Esophagus squamous epithelium (tissue), 4 donors: ENCODE measurements around the gene GALC.

Experiments used
- CTCF ChIP-seq, 6 experiments: fragments of 450-650 bp in 4 of 6; fragments of 200-600 bp in 2 of 6; sonication (generic) in 2 of 6; IDR thresholded peaks; one replicate each; pipeline ENCODE4 v1.5.1; 2016 to 2019; ENCODE audit warnings: antibody characterized with exemption in 6 of 6, mild to moderate bottlenecking in 4 of 6, moderate library complexity in 4 of 6
- POLR2A ChIP-seq, 4 donors: fragments of 450-650 bp; IDR thresholded peaks; one replicate each; pipeline ENCODE4 v1.6.1; 2017; ENCODE audit warnings: antibody characterized with exemption in 4 of 4, mild to moderate bottlenecking in 4 of 4, moderate library complexity in 3 of 4

- TF ChIP-seq CTCF (IDR thresholded peaks at IDR 0.05) (no peak), POLR2A (IDR thresholded peaks at IDR 0.05) (no peak)
Measured at GRCh38 chr14:87883750-87884149, 109.2 kb downstream of the GALC start.
